Measurements from ENCODE around the gene PIP5KL1. TPM values are rescaled to one million over a fixed set of nuclear protein-coding genes. Genes with fewer than 3 reads are reported as not detected.

The PIP5KL1 gene
- total RNA-seq, 1 experiment from 2014 or later = 0.17 TPM

- CTCF ChIA-PET = no interaction called here
- DNase-seq = no peak
- H3K27ac Mint-ChIP-seq (ENCODE audit: unreplicated experiment) = no peak overlapping the region
- intact Hi-C loops (cut with micrococcal nuclease; ENCODE audit: unreplicated experiment) = no loop called here
- H3K4me1 Mint-ChIP-seq (ENCODE audit: low read depth, unreplicated experiment) = no peaks in the 10 kb centered on the region
- H3K36me3 Mint-ChIP-seq (ENCODE audit: insufficient read depth, unreplicated experiment) = peaks cover 13% of the 10 kb centered on the region
- BruUV-seq (replicated peaks) = no TSS peak
- H3K4me3 Mint-ChIP-seq (ENCODE audit: low read depth, unreplicated experiment) = no peak overlapping the region
- TF ChIP-seq CTCF (IDR thresholded peaks at IDR 0.05; ENCODE audit: unreplicated experiment) = no peak
- H3K9me3 Mint-ChIP-seq (ENCODE audit: low read depth, unreplicated experiment) = peaks cover 3% of the 10 kb centered on the region
- H3K27me3 Mint-ChIP-seq (ENCODE audit: unreplicated experiment) = no peaks in the 10 kb centered on the region
Measured at GRCh38 chr9:127892831-127893230, 37.7 kb downstream of the PIP5KL1 start.

GRCh38 chr9:127890053-127890452 lies 40.5 kb downstream of the PIP5KL1 start:
- no peak for DNase-seq
- Mint-ChIP-seq H3K27me3 (ENCODE audit: unreplicated experiment) (no peaks in the 10 kb centered on the region), H3K9me3 (ENCODE audit: low read depth, unreplicated experiment) (peaks cover 3% of the 10 kb centered on the region), H3K4me1 (ENCODE audit: low read depth, unreplicated experiment) (no peaks in the 10 kb centered on the region), H3K4me3 (ENCODE audit: low read depth, unreplicated experiment) (no peak overlapping the region), H3K27ac (ENCODE audit: unreplicated experiment) (no peak overlapping the region), H3K36me3 (ENCODE audit: insufficient read depth, unreplicated experiment) (peaks cover 15% of the 10 kb centered on the region)
- BruUV-seq (replicated peaks) = no TSS peak
- TF ChIP-seq CTCF (IDR thresholded peaks at IDR 0.05; ENCODE audit: unreplicated experiment) = no peak
- CTCF ChIA-PET = interaction anchor here (0.5 to 0.8 kb wide), 2 partner anchors 13 to 76 kb away, joined by 3 to 4 read pairs; no protein-coding TSS in a partner anchor
- intact Hi-C loops (cut with micrococcal nuclease; ENCODE audit: unreplicated experiment) = no loop called here

GRCh38 chr9:127887792-127888191 lies 42.8 kb downstream of the PIP5KL1 start:
- DNase-seq = no peak

GRCh38 chr9:127886401-127886972 lies 44.1 kb downstream of the PIP5KL1 start:
- Mint-ChIP-seq H3K27me3 (ENCODE audit: unreplicated experiment) (no peaks in the 10 kb centered on the region), H3K27ac (ENCODE audit: unreplicated experiment) (no peak overlapping the region), H3K4me1 (ENCODE audit: low read depth, unreplicated experiment) (peaks cover 11% of the 10 kb centered on the region), H3K9me3 (ENCODE audit: low read depth, unreplicated experiment) (peaks cover 2% of the 10 kb centered on the region), H3K4me3 (ENCODE audit: low read depth, unreplicated experiment) (no peak overlapping the region), H3K36me3 (ENCODE audit: insufficient read depth, unreplicated experiment) (peaks cover 10% of the 10 kb centered on the region)
- intact Hi-C loops (cut with micrococcal nuclease; ENCODE audit: unreplicated experiment) = no loop called here
- no peak for DNase-seq
- TF ChIP-seq CTCF (IDR thresholded peaks at IDR 0.05; ENCODE audit: unreplicated experiment) = no peak
- CTCF ChIA-PET = no interaction called here
- no TSS peak for BruUV-seq (replicated peaks)

More at GRCh38 chr9:127887792-127888191, 42.8 kb downstream of the PIP5KL1 start:
- Mint-ChIP-seq H3K27ac (ENCODE audit: unreplicated experiment) (no peak overlapping the region), H3K4me1 (ENCODE audit: low read depth, unreplicated experiment) (peaks cover 11% of the 10 kb centered on the region), H3K9me3 (ENCODE audit: low read depth, unreplicated experiment) (peaks cover 3% of the 10 kb centered on the region), H3K36me3 (ENCODE audit: insufficient read depth, unreplicated experiment) (peaks cover 5% of the 10 kb centered on the region), H3K4me3 (ENCODE audit: low read depth, unreplicated experiment) (no peak overlapping the region), H3K27me3 (ENCODE audit: unreplicated experiment) (no peaks in the 10 kb centered on the region)
- CTCF ChIA-PET = no interaction called here
- no TSS peak for BruUV-seq (replicated peaks)
- intact Hi-C loops (cut with micrococcal nuclease; ENCODE audit: unreplicated experiment) = no loop called here
- no peak for TF ChIP-seq CTCF (IDR thresholded peaks at IDR 0.05; ENCODE audit: unreplicated experiment)
